Measurements from ENCODE around the gene COLEC11.

DNA sequence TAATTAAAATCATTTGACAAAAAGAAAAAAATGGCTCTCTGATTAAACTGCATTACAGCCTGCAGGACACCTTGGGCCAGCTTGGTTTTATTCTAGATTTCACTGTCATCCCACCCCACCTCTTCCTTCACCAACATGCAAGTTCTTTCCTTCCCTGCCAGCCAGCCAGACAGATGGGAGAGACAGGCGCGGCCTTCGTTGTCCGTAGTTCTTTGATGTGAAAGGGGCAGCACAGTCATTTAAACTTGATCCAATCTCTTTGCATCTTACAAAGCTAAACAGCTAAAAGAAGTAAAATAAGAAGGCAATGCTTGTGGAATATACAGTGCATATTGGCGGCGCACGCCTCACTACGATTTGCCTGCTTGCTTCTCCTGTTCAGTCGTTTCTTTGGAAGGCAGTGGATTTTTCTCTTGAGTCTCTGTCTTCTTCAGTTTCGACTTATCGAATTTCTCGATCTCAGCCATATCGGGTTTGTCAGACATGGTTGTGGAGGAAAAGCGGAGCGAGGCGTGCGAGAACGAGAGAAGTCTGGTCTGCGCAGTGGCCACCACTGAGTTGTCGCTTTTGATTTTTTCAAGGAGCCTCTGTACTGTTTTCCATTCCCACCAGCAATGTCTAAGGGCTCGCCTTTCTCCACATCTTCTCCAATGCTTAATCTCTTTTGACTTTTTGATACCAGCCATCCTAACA, 22.4 kb downstream of the COLEC11 start:
- TF ChIP-seq, protein P1, sequence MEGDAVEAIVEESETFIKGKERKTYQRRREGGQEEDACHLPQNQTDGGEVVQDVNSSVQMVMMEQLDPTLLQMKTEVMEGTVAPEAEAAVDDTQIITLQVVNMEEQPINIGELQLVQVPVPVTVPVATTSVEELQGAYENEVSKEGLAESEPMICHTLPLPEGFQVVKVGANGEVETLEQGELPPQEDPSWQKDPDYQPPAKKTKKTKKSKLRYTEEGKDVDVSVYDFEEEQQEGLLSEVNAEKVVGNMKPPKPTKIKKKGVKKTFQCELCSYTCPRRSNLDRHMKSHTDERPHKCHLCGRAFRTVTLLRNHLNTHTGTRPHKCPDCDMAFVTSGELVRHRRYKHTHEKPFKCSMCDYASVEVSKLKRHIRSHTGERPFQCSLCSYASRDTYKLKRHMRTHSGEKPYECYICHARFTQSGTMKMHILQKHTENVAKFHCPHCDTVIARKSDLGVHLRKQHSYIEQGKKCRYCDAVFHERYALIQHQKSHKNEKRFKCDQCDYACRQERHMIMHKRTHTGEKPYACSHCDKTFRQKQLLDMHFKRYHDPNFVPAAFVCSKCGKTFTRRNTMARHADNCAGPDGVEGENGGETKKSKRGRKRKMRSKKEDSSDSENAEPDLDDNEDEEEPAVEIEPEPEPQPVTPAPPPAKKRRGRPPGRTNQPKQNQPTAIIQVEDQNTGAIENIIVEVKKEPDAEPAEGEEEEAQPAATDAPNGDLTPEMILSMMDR (IDR thresholded peaks at IDR 0.05), result no peak
- no peak for TF ChIP-seq POLR2A (IDR thresholded peaks at IDR 0.05)
